Measurements from ENCODE around the gene SH3RF3.

Gene SH3RF3

GRCh38 chr2:109287838-109288237 lies 158.8 kb downstream of the SH3RF3 start:
- FAIRE-seq (no peak), DNase-seq (ENCODE audit: insufficient read length, low spot score) (no peak)
- TF ChIP-seq POLR2AphosphoS5 (IDR thresholded peaks at IDR 0.05; ENCODE audit: low read depth, low read length) (no peak), TAF1 (IDR thresholded peaks at IDR 0.05; ENCODE audit: low read depth, low read length) (no peak), POU2F2 (IDR thresholded peaks at IDR 0.05; ENCODE audit: low read depth, low read length) (no peak), SPI1 (IDR thresholded peaks at IDR 0.05; ENCODE audit: low read depth, low read length) (no peak), PAX5 (IDR thresholded peaks at IDR 0.05; ENCODE audit: insufficient read depth, low read length, severe bottlenecking) (no peak), POLR2A (IDR thresholded peaks at IDR 0.05; ENCODE audit: low read depth, low read length) (no peak)

DNA sequence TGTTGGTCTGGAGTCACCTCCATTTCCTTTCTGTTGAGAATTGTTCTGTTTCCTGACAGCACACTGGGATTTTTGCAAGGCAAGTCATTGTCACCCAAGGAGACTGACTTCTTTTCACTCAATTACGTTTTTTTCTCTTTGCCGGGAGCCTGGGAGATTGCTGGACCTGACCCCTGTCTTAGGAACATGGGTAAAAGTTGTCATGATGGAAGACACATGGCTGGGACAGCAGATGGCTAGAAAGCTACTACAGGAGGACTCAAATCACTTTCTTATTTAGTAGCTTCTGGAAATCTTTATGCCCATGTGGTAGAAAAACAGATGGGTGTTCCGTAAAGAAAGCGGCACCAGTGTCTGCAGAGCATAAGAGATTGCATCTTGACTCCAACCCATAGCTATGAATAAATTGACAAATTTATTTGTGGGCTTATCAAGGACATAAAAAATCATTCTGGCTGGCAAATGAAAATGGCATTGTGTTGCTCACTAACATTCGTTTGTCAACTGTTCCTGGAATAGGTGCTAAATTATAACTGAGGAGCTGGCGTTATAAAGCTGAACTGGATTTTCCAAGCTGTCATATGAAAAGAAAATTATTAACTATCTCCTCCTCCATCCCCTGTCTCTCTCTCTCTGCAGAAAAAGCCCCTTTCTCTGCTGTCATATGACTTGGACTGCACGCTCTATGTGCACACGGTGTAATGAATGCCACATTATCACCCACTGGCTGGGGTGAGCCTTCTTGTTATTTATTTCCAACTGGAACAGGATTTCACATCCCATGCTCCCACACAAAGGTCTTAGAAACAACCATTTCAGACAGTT lies 159.8 kb downstream of the SH3RF3 start:
- FAIRE-seq (no peak), DNase-seq (ENCODE audit: insufficient read length, low spot score) (no peak)
- TF ChIP-seq TAF1 (IDR thresholded peaks at IDR 0.05; ENCODE audit: low read depth, low read length) (no peak), POLR2A (IDR thresholded peaks at IDR 0.05; ENCODE audit: low read depth, low read length) (no peak), SPI1 (IDR thresholded peaks at IDR 0.05; ENCODE audit: low read depth, low read length) (no peak), POLR2AphosphoS5 (IDR thresholded peaks at IDR 0.05; ENCODE audit: low read depth, low read length) (no peak), PAX5 (IDR thresholded peaks at IDR 0.05; ENCODE audit: insufficient read depth, low read length, severe bottlenecking) (no peak), POU2F2 (IDR thresholded peaks at IDR 0.05; ENCODE audit: low read depth, low read length) (no peak)

- TF ChIP-seq POLR2AphosphoS5 (IDR thresholded peaks at IDR 0.05; ENCODE audit: low read depth, low read length) (no peak), TAF1 (IDR thresholded peaks at IDR 0.05; ENCODE audit: low read depth, low read length) (no peak), SPI1 (IDR thresholded peaks at IDR 0.05; ENCODE audit: low read depth, low read length) (no peak), POU2F2 (IDR thresholded peaks at IDR 0.05; ENCODE audit: low read depth, low read length) (no peak), PAX5 (IDR thresholded peaks at IDR 0.05; ENCODE audit: insufficient read depth, low read length, severe bottlenecking) (no peak), POLR2A (IDR thresholded peaks at IDR 0.05; ENCODE audit: low read depth, low read length) (no peak)
- DNase-seq (ENCODE audit: insufficient read length, low spot score) = no peak
- no peak for FAIRE-seq
Measured at GRCh38 chr2:109289504-109290222, 160.7 kb downstream of the SH3RF3 start.

DNA sequence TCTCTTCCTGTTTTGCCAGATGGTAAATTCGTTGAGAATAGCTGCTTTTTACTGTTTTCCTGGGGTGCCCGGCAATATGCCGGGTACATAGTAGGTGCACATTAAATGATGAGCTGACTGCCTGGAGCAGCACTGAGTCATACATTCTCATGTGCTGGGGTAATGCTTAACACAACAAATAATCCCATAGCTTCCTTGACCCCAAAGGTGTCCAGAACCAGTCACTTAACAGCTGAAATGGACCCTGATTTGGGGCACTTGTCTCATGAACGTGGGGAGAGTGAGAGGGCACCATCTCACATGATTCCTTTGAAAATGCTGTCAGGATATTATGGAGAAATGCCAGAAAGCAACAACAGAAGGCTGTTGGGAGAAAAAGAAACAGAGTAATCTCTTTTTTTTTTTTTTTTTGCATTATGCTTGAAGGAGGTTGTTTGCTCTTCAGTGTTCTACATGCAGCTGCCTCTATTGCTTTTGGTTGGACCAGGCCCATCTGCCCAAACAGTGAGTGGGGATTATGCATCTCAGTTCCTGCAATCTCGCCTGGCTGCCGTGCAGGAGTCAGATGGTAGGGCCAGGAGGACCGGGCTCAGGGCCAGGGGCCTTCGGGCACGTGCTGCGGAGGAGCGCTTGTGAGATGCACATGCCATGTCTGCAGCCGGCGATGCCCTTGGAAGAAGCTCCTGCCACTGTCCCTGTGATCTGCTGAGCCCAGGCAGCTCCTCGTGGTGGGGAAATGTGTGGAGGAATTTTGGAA lies 162.1 kb downstream of the SH3RF3 start:
- TF ChIP-seq POLR2AphosphoS5 (IDR thresholded peaks at IDR 0.05; ENCODE audit: low read depth, low read length) (no peak), SPI1 (IDR thresholded peaks at IDR 0.05; ENCODE audit: low read depth, low read length) (no peak), POU2F2 (IDR thresholded peaks at IDR 0.05; ENCODE audit: low read depth, low read length) (no peak), POLR2A (IDR thresholded peaks at IDR 0.05; ENCODE audit: low read depth, low read length) (no peak), PAX5 (IDR thresholded peaks at IDR 0.05; ENCODE audit: insufficient read depth, low read length, severe bottlenecking) (no peak), TAF1 (IDR thresholded peaks at IDR 0.05; ENCODE audit: low read depth, low read length) (no peak)
- FAIRE-seq = no peak
- no peak for DNase-seq (ENCODE audit: insufficient read length, low spot score)

DNA sequence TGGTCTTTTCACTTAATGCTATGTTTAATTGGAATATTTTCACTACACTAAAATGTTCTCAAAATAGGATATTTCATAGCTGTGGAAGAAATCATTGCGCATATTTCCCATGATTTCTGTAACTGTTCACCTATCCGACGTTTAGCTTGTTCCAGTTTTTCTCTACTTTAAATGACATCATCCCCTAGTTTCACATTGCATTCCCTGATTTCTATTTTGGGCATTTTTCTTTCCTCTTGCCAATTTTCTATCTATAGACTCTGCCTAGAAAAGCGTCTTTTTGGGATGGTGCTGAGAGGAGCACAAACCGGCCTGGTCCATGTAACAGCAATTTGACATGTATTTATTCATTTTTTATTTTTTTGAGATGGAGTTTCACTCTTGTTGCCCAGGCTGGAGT lies 163.4 kb downstream of the SH3RF3 start:
- FAIRE-seq (no peak), DNase-seq (ENCODE audit: insufficient read length, low spot score) (no peak)
- TF ChIP-seq POU2F2 (IDR thresholded peaks at IDR 0.05; ENCODE audit: low read depth, low read length) = no peak

GRCh38 chr2:109293663-109294062 lies 164.7 kb downstream of the SH3RF3 start:
- DNase-seq (ENCODE audit: insufficient read length, low spot score) (no peak), FAIRE-seq (no peak)
- TF ChIP-seq PAX5 (IDR thresholded peaks at IDR 0.05; ENCODE audit: insufficient read depth, low read length, severe bottlenecking) (no peak), TAF1 (IDR thresholded peaks at IDR 0.05; ENCODE audit: low read depth, low read length) (no peak), POU2F2 (IDR thresholded peaks at IDR 0.05; ENCODE audit: low read depth, low read length) (no peak), POLR2A (IDR thresholded peaks at IDR 0.05; ENCODE audit: low read depth, low read length) (no peak), POLR2AphosphoS5 (IDR thresholded peaks at IDR 0.05; ENCODE audit: low read depth, low read length) (no peak), SPI1 (IDR thresholded peaks at IDR 0.05; ENCODE audit: low read depth, low read length) (no peak)

DNA sequence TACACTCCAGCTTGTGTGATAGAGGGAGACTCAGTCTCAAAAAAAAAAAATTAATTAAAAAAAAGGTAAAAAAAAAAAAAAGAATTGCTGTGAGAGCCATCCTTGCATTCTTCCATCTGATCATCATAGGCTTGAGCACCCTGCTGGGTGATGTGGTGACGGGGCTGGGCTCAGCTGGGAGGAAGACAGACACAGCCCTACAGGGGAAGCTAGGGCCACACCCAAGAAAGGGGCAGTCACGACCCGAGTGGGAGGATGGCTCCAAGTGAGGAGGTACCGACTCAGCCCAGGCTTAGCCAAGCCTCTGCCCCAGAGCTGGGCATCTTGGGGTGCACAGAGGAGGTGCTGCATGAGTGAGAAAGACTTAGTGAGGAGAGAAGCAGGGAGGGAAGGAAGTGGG lies 165.5 kb downstream of the SH3RF3 start:
- TF ChIP-seq SPI1 (IDR thresholded peaks at IDR 0.05; ENCODE audit: low read depth, low read length) (no peak), TAF1 (IDR thresholded peaks at IDR 0.05; ENCODE audit: low read depth, low read length) (no peak), POU2F2 (IDR thresholded peaks at IDR 0.05; ENCODE audit: low read depth, low read length) (no peak), PAX5 (IDR thresholded peaks at IDR 0.05; ENCODE audit: insufficient read depth, low read length, severe bottlenecking) (no peak), POLR2AphosphoS5 (IDR thresholded peaks at IDR 0.05; ENCODE audit: low read depth, low read length) (no peak), POLR2A (IDR thresholded peaks at IDR 0.05; ENCODE audit: low read depth, low read length) (no peak)
- FAIRE-seq = no peak
- no peak for DNase-seq (ENCODE audit: insufficient read length, low spot score)

GRCh38 chr2:109295070-109295780 lies 166.2 kb downstream of the SH3RF3 start:
- FAIRE-seq (no peak), DNase-seq (ENCODE audit: insufficient read length, low spot score) (no peak)
- TF ChIP-seq TAF1 (IDR thresholded peaks at IDR 0.05; ENCODE audit: low read depth, low read length) (no peak), SPI1 (IDR thresholded peaks at IDR 0.05; ENCODE audit: low read depth, low read length) (no peak), POLR2A (IDR thresholded peaks at IDR 0.05; ENCODE audit: low read depth, low read length) (no peak), PAX5 (IDR thresholded peaks at IDR 0.05; ENCODE audit: insufficient read depth, low read length, severe bottlenecking) (no peak), POU2F2 (IDR thresholded peaks at IDR 0.05; ENCODE audit: low read depth, low read length) (no peak), POLR2AphosphoS5 (IDR thresholded peaks at IDR 0.05; ENCODE audit: low read depth, low read length) (no peak)

DNA sequence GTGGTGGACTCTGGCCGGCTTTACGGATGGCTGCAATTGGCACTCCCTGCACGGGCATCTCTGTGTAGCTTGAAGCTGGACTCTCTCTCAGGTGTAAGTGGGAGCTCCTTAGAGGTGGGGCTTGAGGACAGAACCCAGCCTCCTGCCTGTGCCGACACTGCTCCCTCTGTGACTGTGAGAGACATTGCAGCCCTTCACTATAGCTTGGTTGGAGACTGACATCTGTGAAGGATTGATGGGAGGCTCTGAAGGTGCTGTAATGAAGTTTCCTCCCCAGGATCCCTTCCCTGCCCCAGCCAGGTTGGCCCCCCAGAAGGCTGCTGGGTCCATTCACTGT lies 166.7 kb downstream of the SH3RF3 start:
- no peak for TF ChIP-seq POU2F2 (IDR thresholded peaks at IDR 0.05; ENCODE audit: low read depth, low read length)
- TF ChIP-seq PAX5 (IDR thresholded peaks at IDR 0.05; ENCODE audit: insufficient read depth, low read length, severe bottlenecking) = no peak
- no peak for TF ChIP-seq POLR2A (IDR thresholded peaks at IDR 0.05; ENCODE audit: low read depth, low read length)
- TF ChIP-seq SPI1 (IDR thresholded peaks at IDR 0.05; ENCODE audit: low read depth, low read length) = no peak
- TF ChIP-seq TAF1 (IDR thresholded peaks at IDR 0.05; ENCODE audit: low read depth, low read length) = no peak
- no peak for TF ChIP-seq POLR2AphosphoS5 (IDR thresholded peaks at IDR 0.05; ENCODE audit: low read depth, low read length)
- no peak for DNase-seq (ENCODE audit: insufficient read length, low spot score)
- no peak for FAIRE-seq
